Measurements from ENCODE around the gene SHTN1.

SHTN1 gene

DNA sequence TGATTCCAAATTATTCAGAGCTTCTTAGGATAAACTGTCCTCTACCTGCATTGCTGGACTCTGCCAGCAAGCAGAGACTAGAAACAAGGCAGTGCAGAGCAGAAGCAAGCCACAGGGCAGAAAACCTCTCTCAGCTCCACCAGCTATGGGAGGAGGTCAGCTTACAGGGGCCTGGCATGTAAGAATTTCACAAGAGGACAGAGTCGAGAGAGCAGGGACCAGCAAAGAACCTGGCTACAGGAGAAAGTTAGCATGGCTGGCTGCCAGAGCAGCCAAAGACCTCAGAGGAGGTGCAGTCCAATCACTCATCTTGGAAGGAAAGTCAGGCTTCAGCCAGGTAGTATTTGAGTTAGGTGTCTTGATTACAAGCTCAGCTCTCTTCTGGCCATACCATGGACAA, 92.8 kb downstream of the SHTN1 start:
- H3K4me3 Mint-ChIP-seq, result no peak overlapping the region
- H3K27ac Mint-ChIP-seq, result no peak overlapping the region
- ATAC-seq (no peak), DNase-seq (ENCODE audit: low spot score in 2 of 2) (no peak)
- H3K36me3 Mint-ChIP-seq, result no peaks in the 10 kb centered on the region
- H3K4me1 Mint-ChIP-seq, result no peaks in the 10 kb centered on the region
- peaks cover 2% of the 10 kb centered on the region for H3K9me3 Mint-ChIP-seq

DNA sequence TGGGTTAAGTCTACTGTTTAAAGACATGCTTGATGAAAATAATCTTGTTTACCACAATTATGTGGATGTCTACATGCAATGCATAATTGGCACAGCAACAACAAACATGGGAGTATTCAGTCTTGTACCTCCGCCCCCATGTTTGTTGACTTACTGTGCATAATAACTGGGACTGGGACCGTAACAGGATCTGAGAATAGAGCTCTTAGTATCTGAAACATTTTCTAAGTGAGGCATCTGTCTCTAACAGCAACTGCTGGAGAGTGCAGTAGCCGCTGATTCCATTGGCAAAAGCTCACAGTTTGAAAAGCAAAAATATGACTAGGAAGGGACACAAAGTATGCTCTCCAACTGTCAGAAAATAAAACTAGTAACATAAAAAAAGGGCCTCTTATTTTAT, 94.1 kb downstream of the SHTN1 start:
- ATAC-seq, result no peak
- H3K4me1 Mint-ChIP-seq, result no peaks in the 10 kb centered on the region
- H3K36me3 Mint-ChIP-seq, result no peaks in the 10 kb centered on the region
- DNase-seq (ENCODE audit: low spot score in 2 of 2), result no peak
- H3K27ac Mint-ChIP-seq, result no peak overlapping the region
- no peak overlapping the region for H3K4me3 Mint-ChIP-seq
- peaks cover 2% of the 10 kb centered on the region for H3K9me3 Mint-ChIP-seq

DNA sequence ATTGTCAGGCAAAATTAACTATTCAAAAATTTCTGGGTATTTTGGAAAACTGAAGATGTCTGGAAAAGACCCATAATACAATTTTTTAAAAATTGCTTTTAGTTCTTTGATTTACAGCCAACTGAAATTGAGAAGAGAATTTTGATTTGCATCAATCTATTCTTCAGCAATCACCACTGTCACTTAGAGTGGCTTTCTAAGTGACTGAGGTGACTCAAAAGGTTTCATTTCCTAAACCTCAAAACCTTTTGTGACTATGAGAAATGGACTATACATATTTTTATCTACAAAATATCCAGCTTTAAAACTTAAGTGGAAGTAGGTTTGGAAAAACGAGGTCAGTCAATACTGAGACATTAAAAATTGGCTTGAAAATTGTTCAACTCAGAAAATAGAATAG, 95.7 kb downstream of the SHTN1 start:
- Mint-ChIP-seq H3K4me1 (no peaks in the 10 kb centered on the region), H3K36me3 (no peaks in the 10 kb centered on the region), H3K9me3 (peaks cover under 1% of the 10 kb centered on the region), H3K27ac (no peak overlapping the region), H3K4me3 (no peak overlapping the region)
- DNase-seq (ENCODE audit: low spot score in 2 of 2) (no peak), ATAC-seq (no peak)

DNA sequence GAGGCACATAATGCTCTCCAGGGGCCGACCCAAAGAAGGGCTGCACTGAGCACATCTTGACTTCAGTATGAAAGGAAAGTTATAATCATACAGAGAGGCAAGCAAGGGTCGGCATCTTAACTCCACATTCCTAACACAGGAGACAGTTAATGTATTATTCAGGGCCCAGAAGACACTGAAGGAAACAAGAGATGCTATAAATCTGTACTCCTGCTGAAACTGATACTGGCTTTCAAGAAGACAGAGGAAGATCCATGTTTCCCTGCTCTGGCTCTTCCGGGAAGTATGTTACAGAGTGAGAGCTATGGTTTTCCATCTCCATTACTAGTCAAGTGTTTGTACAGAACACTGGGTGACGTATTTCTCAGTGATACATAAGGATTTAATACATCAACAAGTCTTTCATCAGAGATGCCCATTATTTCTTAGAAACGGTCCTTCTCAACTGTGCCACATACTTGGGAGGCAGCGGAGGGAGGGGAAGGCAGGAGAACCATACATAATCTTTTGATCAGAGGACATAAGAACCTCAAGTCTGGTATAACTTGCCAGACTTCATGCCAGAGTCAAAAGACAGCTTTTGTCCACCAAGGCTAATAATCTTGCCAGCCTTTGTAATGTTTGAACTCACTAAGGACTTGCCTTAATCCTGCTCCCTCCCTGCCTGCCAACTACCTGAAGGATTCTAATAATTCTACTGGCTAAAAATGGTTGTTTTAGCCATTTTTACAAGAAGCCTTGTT, 97.6 kb downstream of the SHTN1 start:
- DNase-seq (ENCODE audit: low spot score in 2 of 2), result no peak
- Mint-ChIP-seq H3K4me3 (no peak overlapping the region), H3K27ac (no peak overlapping the region), H3K4me1 (no peaks in the 10 kb centered on the region), H3K9me3 (no peaks in the 10 kb centered on the region), H3K36me3 (no peaks in the 10 kb centered on the region)
- no peak for ATAC-seq

DNA sequence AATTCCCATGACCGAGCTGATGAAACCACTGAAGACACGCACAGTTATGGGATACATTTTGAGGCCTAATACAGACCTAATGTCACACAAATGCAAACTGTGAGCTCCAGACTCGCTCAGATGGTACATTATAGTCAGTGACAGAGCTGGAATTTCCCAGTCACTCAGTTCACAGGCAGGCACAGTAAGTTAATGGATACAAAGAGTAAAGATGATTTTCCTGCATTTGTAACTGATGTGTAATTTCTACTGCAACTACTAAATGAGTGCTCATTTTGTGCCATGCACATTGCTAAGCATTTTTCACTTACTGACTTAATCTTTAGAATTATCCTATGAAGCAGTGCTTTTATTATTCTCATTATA, 99.2 kb downstream of the SHTN1 start:
- Mint-ChIP-seq H3K4me3 (no peak overlapping the region), H3K4me1 (no peaks in the 10 kb centered on the region), H3K36me3 (no peaks in the 10 kb centered on the region), H3K9me3 (no peaks in the 10 kb centered on the region), H3K27ac (no peak overlapping the region)
- ATAC-seq (no peak), DNase-seq (ENCODE audit: low spot score in 2 of 2) (no peak)

DNA sequence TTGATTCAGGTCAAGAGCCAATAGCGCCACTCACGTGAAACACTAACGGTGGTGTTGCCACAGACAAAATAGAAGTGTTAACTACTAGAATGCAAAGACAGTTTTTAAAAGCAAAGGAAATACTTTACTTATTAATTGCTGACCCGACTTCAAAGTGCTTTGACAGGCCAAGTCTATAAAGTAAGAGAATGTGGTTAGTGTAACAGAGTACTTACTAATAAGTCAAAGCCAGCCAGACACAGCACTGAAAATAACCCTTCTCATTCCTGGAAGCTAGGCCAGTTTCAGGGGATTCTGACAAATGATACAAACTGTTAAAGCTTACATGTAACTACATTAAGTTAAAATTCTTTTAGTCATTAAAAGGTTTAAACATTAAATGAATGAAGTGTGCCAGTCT, 105.4 kb downstream of the SHTN1 start:
- H3K4me3 Mint-ChIP-seq, result no peak overlapping the region
- no peak for DNase-seq (ENCODE audit: low spot score in 2 of 2)
- H3K36me3 Mint-ChIP-seq, result no peaks in the 10 kb centered on the region
- no peak overlapping the region for H3K27ac Mint-ChIP-seq
- ATAC-seq, result no peak
- H3K4me1 Mint-ChIP-seq, result no peaks in the 10 kb centered on the region
- no peaks in the 10 kb centered on the region for H3K9me3 Mint-ChIP-seq

DNA sequence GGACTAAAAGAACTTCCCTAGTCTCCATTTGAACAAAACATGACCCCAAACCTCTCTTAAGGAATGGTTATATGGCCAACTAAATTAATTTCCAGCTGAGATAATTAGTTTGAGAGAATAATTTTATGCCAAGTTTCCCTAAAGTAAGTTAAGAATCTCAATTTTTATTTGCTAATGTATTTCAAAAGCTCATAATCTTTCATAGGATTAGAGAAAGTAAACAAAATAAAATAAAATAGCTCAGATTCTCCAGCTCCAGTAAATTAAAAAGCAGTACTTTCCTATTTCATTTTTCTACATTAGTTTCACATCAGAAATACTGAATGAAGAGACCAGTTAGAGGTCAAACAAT, 111.3 kb downstream of the SHTN1 start:
- Mint-ChIP-seq H3K4me1 (no peaks in the 10 kb centered on the region), H3K4me3 (no peak overlapping the region), H3K27ac (no peak overlapping the region), H3K36me3 (no peaks in the 10 kb centered on the region), H3K9me3 (no peaks in the 10 kb centered on the region)
- ATAC-seq (no peak), DNase-seq (ENCODE audit: low spot score in 2 of 2) (no peak)

DNA sequence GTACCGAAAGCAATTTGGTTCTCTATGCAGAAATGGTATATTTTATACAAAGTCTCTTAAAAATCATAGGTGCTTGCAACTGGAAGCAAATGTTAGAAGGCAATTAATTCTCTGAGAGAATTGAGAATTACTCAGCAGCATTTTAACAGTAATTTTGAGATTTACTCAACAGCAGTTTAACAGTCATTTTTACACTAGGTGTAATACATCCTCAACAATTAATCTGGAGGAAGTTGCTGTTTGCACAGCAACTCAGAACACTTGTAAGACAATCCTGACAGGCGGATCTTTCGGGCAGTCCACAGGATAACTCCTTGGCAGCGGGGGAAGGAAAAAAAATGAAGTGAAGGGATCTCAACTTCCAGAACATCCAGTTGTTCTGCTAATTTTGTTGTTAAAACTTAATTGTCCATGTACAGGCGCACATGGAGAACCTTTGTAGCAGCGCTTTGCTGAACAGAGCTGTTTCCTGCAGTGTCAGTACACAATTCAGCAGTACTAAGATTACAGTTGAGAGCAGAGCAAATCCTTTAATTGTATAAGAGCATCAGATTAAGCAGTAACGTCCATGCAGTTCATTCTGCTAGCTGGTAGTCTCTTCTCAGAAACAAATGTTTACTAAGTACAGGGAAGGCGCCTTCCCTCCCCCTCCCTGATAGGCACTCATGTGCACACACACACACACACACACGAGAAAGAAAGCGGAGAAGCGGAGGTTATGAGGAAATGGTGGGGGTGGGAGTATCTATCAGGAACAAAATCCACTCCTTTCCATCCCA, 111.9 kb downstream of the SHTN1 start:
- DNase-seq (ENCODE audit: low spot score in 2 of 2) (no peak), ATAC-seq (no peak)
- Mint-ChIP-seq H3K4me1 (no peaks in the 10 kb centered on the region), H3K27ac (no peak overlapping the region), H3K9me3 (no peaks in the 10 kb centered on the region), H3K36me3 (no peaks in the 10 kb centered on the region), H3K4me3 (no peak overlapping the region)

DNA sequence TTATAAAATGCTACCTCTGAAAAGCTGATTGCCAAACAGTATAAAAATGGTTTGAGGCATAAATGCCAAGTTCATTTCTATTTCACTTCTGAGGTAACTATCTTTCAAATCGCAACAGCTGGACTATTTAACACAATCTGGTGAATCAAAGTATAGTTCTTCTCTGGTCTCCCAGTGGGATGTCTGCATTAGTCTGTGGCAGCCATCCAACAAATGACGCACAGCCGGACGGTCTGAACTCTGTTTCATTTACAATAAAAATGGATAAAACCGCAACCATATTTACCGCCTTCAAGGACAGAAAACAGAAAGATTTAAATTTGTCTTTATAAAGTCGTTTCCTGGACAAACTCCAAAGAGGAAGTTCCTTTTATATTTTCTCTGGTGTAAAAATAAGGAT, 113.8 kb downstream of the SHTN1 start:
- DNase-seq (ENCODE audit: low spot score in 2 of 2) (no peak), ATAC-seq (no peak)
- no peaks in the 10 kb centered on the region for H3K4me1 Mint-ChIP-seq
- no peaks in the 10 kb centered on the region for H3K9me3 Mint-ChIP-seq
- no peak overlapping the region for H3K27ac Mint-ChIP-seq
- no peaks in the 10 kb centered on the region for H3K36me3 Mint-ChIP-seq
- H3K4me3 Mint-ChIP-seq, result no peak overlapping the region

DNA sequence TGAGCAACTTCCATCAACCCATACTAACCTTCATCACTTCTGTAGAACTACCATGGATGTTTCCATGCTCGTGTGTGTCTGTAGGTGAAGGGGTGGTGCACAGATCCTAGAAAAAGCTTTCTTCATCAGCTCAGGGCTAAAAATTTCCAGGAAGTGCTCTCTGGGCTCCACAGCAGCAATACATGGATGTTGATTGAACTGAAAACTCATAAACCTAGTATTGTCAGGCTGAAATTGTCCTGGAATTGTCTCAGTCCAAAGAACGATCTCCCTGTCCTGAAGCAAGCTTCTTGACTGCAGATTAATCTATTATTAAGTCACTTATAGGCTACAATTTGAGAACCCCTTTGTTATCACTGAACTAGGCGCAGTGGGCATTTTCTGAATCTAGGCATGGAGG, 115.9 kb downstream of the SHTN1 start:
- H3K9me3 Mint-ChIP-seq, result no peaks in the 10 kb centered on the region
- no peak overlapping the region for H3K4me3 Mint-ChIP-seq
- H3K27ac Mint-ChIP-seq, result no peak overlapping the region
- ATAC-seq, result no peak
- no peaks in the 10 kb centered on the region for H3K4me1 Mint-ChIP-seq
- DNase-seq (ENCODE audit: low spot score in 2 of 2), result no peak
- H3K36me3 Mint-ChIP-seq, result no peaks in the 10 kb centered on the region

DNA sequence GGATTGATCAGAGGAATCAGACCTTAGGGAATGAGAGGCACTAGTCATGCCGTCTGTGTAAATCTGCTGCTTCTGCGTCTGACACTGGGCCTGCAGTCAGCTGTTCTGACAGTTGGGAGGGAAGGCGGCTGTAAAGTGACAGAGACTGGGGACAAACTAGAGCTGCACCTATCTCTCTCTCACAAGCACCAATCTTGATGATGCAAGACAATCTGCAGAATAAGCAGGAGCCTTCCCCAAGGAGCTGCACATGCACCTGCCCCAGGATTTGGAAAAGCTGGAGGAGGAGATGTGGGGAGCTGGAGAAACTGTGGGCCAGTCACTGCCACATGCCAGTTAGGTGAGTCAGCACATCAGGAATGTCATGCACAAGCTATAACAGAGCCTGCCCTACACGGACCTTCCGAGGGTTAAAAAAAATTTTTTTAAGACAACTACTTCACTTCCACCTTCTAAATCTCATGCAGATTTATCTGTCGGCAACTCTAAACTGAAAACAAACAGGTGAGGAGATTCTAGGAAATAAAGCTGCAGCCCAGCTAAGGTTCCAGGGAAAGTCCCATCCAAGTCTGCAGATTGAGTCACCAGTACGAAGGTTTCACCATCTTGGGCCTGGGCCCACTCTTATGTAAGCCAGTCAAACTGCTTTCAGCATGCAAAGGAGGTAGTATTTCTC, 116.5 kb downstream of the SHTN1 start:
- no peak overlapping the region for H3K4me3 Mint-ChIP-seq
- no peaks in the 10 kb centered on the region for H3K36me3 Mint-ChIP-seq
- DNase-seq (ENCODE audit: low spot score in 2 of 2) (no peak), ATAC-seq (no peak)
- H3K4me1 Mint-ChIP-seq, result no peaks in the 10 kb centered on the region
- no peaks in the 10 kb centered on the region for H3K9me3 Mint-ChIP-seq
- H3K27ac Mint-ChIP-seq, result no peak overlapping the region

DNA sequence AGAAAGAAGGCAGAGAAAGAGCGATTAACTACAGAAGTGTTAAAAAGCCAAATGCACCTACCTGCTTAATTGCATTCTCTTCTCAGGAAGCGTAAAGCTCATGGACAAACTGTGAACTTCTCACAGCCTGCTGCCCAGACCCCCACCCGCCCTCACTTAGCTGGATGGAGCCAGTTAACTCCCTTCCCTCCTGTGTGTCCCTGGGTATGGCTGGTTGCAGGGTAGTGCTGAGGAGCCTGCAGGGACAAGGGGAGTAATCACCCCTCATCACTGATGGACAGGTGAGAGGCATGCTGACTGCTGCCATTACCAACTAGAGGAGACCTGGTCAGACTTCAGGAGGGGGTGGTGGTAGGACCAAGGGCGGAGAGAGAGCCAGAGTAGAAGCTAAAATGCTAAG, 118.2 kb downstream of the SHTN1 start:
- Mint-ChIP-seq H3K27ac (no peak overlapping the region), H3K4me3 (no peak overlapping the region), H3K9me3 (no peaks in the 10 kb centered on the region), H3K4me1 (no peaks in the 10 kb centered on the region), H3K36me3 (no peaks in the 10 kb centered on the region)
- no peak for ATAC-seq
- no peak for DNase-seq (ENCODE audit: low spot score in 2 of 2)

DNA sequence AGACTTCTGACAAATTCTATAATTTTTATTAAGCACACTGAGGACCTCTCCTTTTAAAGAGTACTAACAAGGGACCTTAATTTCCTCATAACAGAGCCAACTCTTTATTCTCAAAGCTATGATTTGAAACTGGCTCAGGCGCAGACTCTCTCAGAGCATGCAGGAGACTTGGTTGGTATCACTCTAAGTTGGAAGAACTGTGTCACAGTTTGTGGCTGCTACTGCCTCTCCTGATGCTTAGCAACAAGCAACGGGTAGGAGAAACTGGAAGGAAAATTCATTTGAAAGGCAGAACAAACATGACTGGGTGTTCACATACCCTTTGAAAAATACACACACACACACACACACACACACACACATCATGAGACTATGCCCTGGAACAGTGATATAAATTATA, 122.3 kb downstream of the SHTN1 start:
- Mint-ChIP-seq H3K4me1 (no peaks in the 10 kb centered on the region), H3K4me3 (no peak overlapping the region), H3K9me3 (no peaks in the 10 kb centered on the region), H3K27ac (no peak overlapping the region), H3K36me3 (no peaks in the 10 kb centered on the region)
- DNase-seq (ENCODE audit: low spot score in 2 of 2) (no peak), ATAC-seq (no peak)

DNA sequence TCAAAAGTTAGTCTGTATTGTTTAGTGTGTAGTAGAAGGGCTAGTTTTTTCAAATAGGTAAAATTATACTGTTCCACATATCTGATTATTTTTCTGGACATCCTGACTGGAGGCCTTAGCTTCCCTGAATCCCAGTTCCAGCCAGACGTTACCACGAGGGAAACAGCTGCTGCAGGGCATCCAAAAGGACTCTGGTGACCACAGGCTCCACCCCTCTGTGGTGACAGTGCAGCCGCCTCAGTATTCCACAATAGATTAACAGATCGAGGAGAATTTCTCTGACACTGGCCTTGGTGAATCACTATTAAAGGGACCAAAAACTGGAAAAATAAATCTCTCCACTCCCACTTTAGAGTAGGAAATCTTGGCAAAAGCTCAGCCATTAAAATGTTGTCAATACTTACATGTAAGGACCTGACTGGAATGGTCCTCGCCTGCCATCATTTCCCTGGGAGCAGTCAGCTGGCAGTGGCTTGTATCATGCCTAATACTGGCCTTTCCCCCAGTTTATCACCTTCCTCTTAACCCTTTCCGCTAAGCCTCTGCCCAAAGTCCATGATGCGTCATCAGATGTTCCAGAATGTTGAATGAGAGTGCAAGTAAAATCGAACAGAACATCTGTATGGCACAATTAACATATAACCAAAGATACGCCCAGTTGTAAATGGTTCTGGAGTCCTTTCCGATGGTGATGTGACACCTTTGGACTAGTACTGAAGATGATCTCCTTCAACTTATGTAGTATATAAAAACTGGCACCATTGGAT, 124.1 kb downstream of the SHTN1 start:
- Mint-ChIP-seq H3K9me3 (no peaks in the 10 kb centered on the region), H3K36me3 (no peaks in the 10 kb centered on the region), H3K4me1 (no peaks in the 10 kb centered on the region), H3K4me3 (no peak overlapping the region), H3K27ac (no peak overlapping the region)
- ATAC-seq (no peak), DNase-seq (ENCODE audit: low spot score in 2 of 2) (no peak)

DNA sequence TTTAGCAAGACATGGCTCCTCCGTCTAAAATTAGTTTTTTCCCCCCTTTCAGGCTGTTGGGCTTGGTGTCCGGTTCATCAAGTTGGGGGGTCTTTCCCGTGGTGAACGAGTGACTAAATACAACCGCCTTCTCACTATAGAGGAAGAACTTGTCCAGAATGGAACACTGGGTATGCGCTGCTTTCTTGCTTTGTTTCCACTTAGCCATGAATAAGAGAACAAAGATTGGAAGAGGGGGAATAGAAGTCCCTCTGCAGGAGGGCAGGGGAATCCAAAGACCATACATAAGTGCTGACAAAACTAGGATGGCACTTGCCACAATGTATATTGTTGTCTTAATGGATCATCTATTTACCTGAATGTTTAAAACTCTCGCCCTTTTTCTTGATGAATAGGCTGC, 125.2 kb downstream of the SHTN1 start:
- H3K4me1 Mint-ChIP-seq, result no peaks in the 10 kb centered on the region
- ATAC-seq (no peak), DNase-seq (ENCODE audit: low spot score in 2 of 2) (no peak)
- no peak overlapping the region for H3K27ac Mint-ChIP-seq
- no peak overlapping the region for H3K4me3 Mint-ChIP-seq
- no peaks in the 10 kb centered on the region for H3K9me3 Mint-ChIP-seq
- H3K36me3 Mint-ChIP-seq, result no peaks in the 10 kb centered on the region
